HG02759 (cell line): ENCODE results near the gene MUC5AC.
"Not testable (repeated sequence)": the region's sequence is repeated elsewhere in the genome, so short reads cannot be mapped to it uniquely, and the experiment has no call there.

ENCODE experiments used
- ATAC-seq: cut with Tn5 transposase; IDR thresholded peaks from one replicate; pipeline ENCODE4 v1.9.1; 2021; ENCODE audit warnings: mild to moderate bottlenecking, moderate library complexity; ENCODE audit not compliant: unreplicated experiment

The MUC5AC gene

GRCh38 chr11:1234054-1234720 is 76.4 kb downstream of the MUC5AC start:
- no peak for ATAC-seq

- no peak for ATAC-seq
Measured at GRCh38 chr11:1234771-1235305, 77.1 kb downstream of the MUC5AC start.

DNA sequence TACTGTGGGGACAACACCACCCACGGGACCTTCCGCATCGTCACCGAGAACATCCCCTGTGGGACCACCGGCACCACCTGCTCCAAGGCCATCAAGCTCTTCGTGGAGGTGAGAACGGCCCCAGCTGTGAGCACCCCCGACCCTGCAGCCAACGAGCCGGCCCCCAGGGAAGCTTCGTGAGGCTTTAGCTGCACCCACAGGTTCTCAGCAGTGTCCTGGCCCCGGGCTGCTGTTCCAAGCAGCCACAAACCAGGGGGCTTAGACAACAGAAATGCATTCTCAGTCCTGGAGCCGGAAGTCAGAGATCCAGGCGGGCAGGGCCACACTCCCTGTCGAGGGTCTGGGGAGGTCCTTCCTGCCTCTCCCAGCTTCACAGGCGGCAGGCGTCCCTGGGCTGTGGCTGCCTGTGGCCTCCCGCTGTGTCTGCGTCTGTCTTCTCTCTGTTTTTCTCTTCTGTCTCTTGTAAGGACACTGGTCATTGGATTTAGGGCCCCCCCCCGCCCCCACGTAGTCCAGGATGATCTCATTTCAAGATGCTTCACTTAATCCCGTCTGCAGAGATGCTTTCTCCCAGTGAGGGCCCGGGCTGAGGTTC is 77.7 kb downstream of the MUC5AC start:
- no peak for ATAC-seq

DNA sequence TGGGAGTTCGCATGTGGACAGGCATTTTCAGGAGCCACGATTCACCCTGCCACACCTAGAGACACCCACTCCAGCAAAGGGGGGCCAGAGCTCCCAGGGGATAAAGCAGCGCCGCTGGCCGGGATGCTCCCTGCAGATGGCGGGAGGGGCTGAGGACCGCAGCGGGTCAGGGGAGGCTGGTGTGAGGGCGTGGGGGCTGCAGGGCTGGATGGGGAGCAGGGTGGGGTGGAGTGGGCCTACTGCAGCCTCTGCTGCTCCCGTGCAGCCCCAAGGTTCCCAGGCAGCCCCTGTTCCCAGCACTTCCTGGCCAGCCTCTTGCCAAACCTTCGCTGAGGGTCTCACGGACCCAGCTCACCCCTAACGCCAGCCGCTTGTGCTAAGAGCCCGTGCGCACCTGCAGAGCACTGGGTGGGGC is 78.2 kb downstream of the MUC5AC start:
- no peak for ATAC-seq

- ATAC-seq = no peak
Measured at GRCh38 chr11:1236316-1237127, 78.8 kb downstream of the MUC5AC start.

DNA sequence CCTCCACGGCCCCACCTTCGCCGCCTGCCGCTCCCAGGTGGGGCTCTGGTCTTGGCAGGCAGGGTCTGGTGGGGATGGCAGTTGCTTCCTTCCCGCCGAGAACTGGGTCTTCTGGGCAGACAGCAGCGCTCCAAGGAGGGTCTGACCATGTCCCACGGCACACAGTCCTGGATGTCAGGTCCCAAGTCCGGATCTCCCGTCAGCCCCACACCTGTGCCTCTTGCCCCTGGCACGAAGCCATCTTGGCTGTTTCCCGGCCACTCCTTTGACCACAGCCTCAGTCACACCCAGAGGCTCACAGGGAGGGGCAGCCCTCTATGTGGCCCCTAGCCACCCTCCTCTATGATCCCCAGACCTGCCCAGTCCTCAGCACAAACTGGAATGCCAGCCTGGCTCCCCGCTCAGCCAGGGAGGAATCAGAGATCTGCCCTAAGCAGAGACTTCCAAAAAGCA is 79.4 kb downstream of the MUC5AC start:
- no peak for ATAC-seq

GRCh38 chr11:1237851-1238250 is 80.1 kb downstream of the MUC5AC start:
- no peak for ATAC-seq

GRCh38 chr11:1238767-1239595 is 81.2 kb downstream of the MUC5AC start:
- no peak for ATAC-seq

- ATAC-seq = no peak
Measured at GRCh38 chr11:1239596-1240205, 81.9 kb downstream of the MUC5AC start.

- no peak for ATAC-seq
Measured at GRCh38 chr11:1240771-1241170, 83.0 kb downstream of the MUC5AC start.

DNA sequence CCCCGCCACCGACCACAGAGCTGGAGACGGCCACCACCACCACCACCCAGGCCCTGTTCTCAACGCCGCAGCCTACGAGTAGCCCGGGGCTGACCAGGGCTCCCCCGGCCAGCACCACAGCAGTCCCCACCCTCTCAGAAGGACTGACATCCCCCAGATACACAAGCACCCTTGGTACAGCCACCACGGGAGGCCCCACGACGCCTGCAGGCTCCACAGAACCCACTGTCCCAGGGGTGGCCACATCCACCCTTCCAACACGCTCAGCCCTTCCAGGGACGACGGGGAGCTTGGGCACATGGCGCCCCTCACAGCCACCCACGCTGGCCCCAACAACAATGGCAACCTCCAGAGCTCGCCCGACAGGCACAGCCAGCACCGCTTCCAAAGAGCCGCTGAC is 84.0 kb downstream of the MUC5AC start:
- ATAC-seq = no peak

GRCh38 chr11:1242289-1242688 is 84.5 kb downstream of the MUC5AC start:
- ATAC-seq = no peak

DNA sequence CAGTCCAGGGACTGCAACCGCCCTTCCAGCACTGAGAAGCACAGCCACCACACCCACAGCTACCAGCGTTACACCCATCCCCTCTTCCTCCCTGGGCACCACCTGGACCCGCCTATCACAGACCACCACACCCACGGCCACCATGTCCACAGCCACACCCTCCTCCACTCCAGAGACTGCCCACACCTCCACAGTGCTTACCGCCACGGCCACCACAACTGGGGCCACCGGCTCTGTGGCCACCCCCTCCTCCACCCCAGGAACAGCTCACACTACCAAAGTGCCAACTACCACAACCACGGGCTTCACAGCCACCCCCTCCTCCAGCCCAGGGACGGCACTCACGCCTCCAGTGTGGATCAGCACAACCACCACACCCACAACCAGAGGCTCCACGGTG is 85.0 kb downstream of the MUC5AC start:
- ATAC-seq = not testable (repeated sequence)

GRCh38 chr11:1243521-1243920 is 85.8 kb downstream of the MUC5AC start:
- not testable (repeated sequence) for ATAC-seq

DNA sequence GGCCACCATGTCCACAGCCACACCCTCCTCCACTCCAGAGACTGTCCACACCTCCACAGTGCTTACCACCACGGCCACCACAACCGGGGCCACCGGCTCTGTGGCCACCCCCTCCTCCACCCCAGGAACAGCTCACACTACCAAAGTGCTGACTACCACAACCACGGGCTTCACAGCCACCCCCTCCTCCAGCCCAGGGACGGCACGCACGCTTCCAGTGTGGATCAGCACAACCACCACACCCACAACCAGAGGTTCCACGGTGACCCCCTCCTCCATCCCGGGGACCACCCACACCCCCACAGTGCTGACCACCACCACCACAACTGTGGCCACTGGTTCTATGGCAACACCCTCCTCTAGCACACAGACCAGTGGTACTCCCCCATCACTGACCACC is 86.8 kb downstream of the MUC5AC start:
- ATAC-seq = not testable (repeated sequence)

- ATAC-seq = not testable (repeated sequence)
Measured at GRCh38 chr11:1245717-1246116, 88.0 kb downstream of the MUC5AC start.

- not testable (repeated sequence) for ATAC-seq
Measured at GRCh38 chr11:1246301-1246700, 88.5 kb downstream of the MUC5AC start.

- not testable (repeated sequence) for ATAC-seq
Measured at GRCh38 chr11:1247026-1247425, 89.3 kb downstream of the MUC5AC start.

- ATAC-seq = not testable (repeated sequence)
Measured at GRCh38 chr11:1248951-1249350, 91.2 kb downstream of the MUC5AC start.

DNA sequence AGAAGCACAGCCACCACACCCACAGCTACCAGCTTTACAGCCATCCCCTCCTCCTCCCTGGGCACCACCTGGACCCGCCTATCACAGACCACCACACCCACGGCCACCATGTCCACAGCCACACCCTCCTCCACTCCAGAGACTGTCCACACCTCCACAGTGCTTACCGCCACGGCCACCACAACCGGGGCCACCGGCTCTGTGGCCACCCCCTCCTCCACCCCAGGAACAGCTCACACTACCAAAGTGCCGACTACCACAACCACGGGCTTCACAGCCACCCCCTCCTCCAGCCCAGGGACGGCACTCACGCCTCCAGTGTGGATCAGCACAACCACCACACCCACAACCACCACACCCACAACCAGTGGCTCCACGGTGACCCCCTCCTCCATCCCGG is 92.7 kb downstream of the MUC5AC start:
- not testable (repeated sequence) for ATAC-seq
